ENCODE measurements around the gene TXNRD2.

Gene TXNRD2

DNA sequence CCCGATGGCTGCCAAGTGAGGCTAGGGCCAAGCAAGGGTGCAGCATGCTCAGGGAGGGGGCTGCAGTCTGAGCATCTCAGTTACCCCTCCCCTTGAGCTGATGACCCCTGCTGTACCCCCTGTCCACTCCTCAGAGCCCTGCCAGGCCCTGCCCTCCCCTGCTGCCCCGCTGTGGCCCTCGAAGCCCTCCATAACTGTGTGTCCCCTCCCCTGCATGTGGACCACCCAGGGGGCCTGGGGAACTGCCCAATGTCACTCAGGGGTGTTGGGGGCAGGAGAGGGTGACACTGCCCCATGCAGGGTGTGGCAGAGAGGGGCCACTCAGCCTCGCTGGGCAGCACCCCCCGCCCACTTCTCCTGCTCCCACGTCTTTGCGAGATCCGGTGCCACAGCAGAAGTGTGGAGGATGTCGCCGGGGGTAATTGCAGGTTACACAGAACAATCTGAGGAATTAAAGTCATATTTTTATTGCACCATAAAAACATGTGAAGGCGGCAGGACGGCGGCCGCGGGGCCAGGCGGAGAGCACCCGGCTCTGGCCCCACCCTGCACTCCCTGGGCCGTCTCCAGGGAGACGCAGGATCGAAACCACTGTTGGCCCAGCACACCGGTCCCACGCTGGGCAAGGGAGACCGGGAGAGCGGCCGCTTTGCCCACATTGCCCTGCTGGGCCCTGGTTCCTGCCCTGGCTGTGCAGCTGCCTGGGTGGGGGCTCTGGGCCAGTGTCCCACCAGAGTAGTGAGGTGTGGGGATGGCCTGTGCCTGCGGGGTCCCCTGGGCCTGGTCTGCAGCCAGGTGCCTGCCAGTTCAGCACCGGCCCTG lies 68.3 kb downstream of the TXNRD2 start:
- peaks cover 25% of the 10 kb centered on the region for H3K4me1 ChIP-seq (ENCODE audit: control insufficient read depth, insufficient read depth, low read length)
- no peaks in the 10 kb centered on the region for H3K27me3 ChIP-seq (ENCODE audit: control insufficient read depth, insufficient read depth, low read length, poor library complexity, severe bottlenecking)
- H3K4me3 ChIP-seq (ENCODE audit: insufficient read depth, low read depth, low read length) = no peak overlapping the region
- H3K27ac ChIP-seq (ENCODE audit: insufficient read depth, low read depth, low read length, poor library complexity, severe bottlenecking) = no peak overlapping the region
- WGBS, 2 experiments = 93 to 95% methylated on average over 27 of the region's 27 CpGs
- H3K9me3 ChIP-seq (ENCODE audit: control insufficient read depth, low read length) = no peaks in the 10 kb centered on the region
- H3K36me3 ChIP-seq (ENCODE audit: control insufficient read depth, insufficient read depth, low read length) = no peaks in the 10 kb centered on the region

- Histone ChIP-seq H3K4me3 (ENCODE audit: insufficient read depth, low read depth, low read length) (no peak overlapping the region), H3K36me3 (ENCODE audit: control insufficient read depth, insufficient read depth, low read length) (no peaks in the 10 kb centered on the region), H3K27ac (ENCODE audit: insufficient read depth, low read depth, low read length, poor library complexity, severe bottlenecking) (no peak overlapping the region), H3K9me3 (ENCODE audit: control insufficient read depth, low read length) (no peaks in the 10 kb centered on the region), H3K4me1 (ENCODE audit: control insufficient read depth, insufficient read depth, low read length) (peaks cover 21% of the 10 kb centered on the region), H3K27me3 (ENCODE audit: control insufficient read depth, insufficient read depth, low read length, poor library complexity, severe bottlenecking) (no peaks in the 10 kb centered on the region)
- WGBS, 2 experiments = 92 to 93% methylated on average over 7 of the region's 7 CpGs
Observed at GRCh38 chr22:19872779-19873137, 68.9 kb downstream of the TXNRD2 start.

DNA sequence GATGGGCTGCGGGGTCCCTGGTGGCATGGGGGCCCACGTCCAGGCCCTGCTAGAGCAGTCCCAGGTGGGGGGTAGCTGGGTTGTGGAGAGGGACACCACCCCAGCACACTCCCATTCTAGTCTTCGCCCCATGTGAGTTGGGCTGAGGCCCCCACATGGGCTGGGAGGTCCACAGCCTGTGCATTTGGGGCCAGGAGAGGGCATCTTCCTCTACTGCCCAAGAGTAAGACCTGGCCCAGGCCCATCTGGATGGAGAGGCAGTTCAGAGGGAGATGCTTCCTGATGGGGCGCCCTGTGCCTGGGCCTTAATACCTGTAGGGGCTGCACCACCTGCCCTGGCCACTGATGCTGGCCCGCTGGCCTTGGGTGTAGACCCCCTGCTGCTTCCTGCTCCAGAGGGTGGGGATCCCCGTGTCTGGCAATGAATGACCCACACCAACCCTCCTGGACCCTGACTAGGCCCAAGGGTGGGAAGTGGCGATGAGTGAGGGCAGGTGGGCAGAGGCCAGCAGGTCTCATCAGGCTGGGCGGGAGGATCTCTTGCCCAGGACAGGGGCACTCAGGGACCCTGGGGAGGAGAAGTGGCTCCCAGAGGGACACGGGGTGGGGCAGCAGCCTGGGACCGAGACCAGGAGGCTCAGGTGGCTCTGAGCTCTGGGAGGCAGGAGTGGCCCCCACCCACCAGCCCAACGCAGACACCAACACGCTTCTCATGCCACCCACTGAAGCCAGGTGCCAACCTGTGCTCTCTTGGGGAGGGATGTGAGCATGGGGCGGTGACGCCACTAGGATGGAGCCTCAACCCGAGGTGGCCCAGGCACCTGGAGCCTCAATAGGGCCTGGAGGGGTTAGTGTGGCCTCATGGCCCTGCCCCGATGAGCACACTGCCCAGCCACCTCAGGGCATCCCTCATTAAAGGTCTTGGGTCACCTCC lies 69.5 kb downstream of the TXNRD2 start:
- Histone ChIP-seq H3K27ac (ENCODE audit: insufficient read depth, low read depth, low read length, poor library complexity, severe bottlenecking) (no peak overlapping the region), H3K9me3 (ENCODE audit: control insufficient read depth, low read length) (no peaks in the 10 kb centered on the region), H3K36me3 (ENCODE audit: control insufficient read depth, insufficient read depth, low read length) (no peaks in the 10 kb centered on the region), H3K27me3 (ENCODE audit: control insufficient read depth, insufficient read depth, low read length, poor library complexity, severe bottlenecking) (no peaks in the 10 kb centered on the region), H3K4me3 (ENCODE audit: insufficient read depth, low read depth, low read length) (no peak overlapping the region), H3K4me1 (ENCODE audit: control insufficient read depth, insufficient read depth, low read length) (peaks cover 21% of the 10 kb centered on the region)
- 95 to 96% methylated on average over 16 of the region's 16 CpGs for WGBS, 2 experiments

- peaks cover 21% of the 10 kb centered on the region for H3K4me1 ChIP-seq (ENCODE audit: control insufficient read depth, insufficient read depth, low read length)
- no peak overlapping the region for H3K4me3 ChIP-seq (ENCODE audit: insufficient read depth, low read depth, low read length)
- no peaks in the 10 kb centered on the region for H3K36me3 ChIP-seq (ENCODE audit: control insufficient read depth, insufficient read depth, low read length)
- H3K27me3 ChIP-seq (ENCODE audit: control insufficient read depth, insufficient read depth, low read length, poor library complexity, severe bottlenecking) = no peaks in the 10 kb centered on the region
- H3K27ac ChIP-seq (ENCODE audit: insufficient read depth, low read depth, low read length, poor library complexity, severe bottlenecking) = no peak overlapping the region
- no peaks in the 10 kb centered on the region for H3K9me3 ChIP-seq (ENCODE audit: control insufficient read depth, low read length)
- 93 to 94% methylated on average over 19 of the region's 19 CpGs for WGBS, 2 experiments
Observed at GRCh38 chr22:19871023-19871844, 70.4 kb downstream of the TXNRD2 start.

DNA sequence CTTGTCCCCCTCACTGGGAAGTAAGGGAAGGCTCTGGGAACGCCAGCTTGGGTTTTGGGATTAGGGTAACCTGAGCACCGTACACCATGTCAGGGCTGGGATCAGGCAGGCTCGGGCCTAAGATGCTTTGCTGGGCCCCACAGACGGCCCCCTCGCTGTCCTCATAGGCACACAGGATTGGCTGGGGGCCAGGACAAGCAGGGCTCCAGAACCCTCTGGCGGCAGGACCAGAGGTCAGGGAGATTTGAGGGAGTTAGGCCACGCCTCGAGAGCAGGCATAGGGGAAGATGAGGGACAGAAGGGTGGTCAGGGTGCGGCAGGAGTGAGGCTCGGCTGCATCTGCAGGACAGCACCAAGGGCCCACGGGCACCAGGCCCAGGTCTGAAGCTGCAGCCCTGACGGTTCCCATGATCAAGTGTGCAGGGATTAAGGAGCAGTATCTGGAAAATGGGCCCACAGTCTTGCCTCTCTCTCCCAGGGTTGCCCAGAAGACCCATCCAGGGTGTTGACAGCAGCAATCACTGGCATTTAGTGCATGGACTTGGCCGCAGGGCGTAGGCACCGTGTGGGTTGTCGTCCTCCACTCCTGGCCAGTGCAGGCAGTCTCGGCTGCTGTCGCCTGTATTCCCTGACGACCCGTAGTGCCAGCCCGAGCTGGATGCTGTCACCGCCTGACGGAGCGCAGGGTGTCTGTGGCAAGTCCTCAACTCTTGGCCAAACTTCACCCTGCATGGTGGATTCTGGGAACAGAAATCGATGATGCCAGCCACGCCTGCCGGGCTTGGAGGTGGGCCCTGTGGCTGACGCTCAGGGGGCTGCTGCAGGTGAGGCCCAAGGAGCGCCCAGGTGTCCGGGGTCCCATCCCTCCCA lies 71.2 kb downstream of the TXNRD2 start:
- no peaks in the 10 kb centered on the region for H3K27me3 ChIP-seq (ENCODE audit: control insufficient read depth, insufficient read depth, low read length, poor library complexity, severe bottlenecking)
- no peak overlapping the region for H3K27ac ChIP-seq (ENCODE audit: insufficient read depth, low read depth, low read length, poor library complexity, severe bottlenecking)
- H3K9me3 ChIP-seq (ENCODE audit: control insufficient read depth, low read length) = no peaks in the 10 kb centered on the region
- H3K4me3 ChIP-seq (ENCODE audit: insufficient read depth, low read depth, low read length) = no peak overlapping the region
- H3K4me1 ChIP-seq (ENCODE audit: control insufficient read depth, insufficient read depth, low read length) = peaks cover 19% of the 10 kb centered on the region
- no peaks in the 10 kb centered on the region for H3K36me3 ChIP-seq (ENCODE audit: control insufficient read depth, insufficient read depth, low read length)
- 93% methylated on average over 30 of the region's 30 CpGs for WGBS, 2 experiments

DNA sequence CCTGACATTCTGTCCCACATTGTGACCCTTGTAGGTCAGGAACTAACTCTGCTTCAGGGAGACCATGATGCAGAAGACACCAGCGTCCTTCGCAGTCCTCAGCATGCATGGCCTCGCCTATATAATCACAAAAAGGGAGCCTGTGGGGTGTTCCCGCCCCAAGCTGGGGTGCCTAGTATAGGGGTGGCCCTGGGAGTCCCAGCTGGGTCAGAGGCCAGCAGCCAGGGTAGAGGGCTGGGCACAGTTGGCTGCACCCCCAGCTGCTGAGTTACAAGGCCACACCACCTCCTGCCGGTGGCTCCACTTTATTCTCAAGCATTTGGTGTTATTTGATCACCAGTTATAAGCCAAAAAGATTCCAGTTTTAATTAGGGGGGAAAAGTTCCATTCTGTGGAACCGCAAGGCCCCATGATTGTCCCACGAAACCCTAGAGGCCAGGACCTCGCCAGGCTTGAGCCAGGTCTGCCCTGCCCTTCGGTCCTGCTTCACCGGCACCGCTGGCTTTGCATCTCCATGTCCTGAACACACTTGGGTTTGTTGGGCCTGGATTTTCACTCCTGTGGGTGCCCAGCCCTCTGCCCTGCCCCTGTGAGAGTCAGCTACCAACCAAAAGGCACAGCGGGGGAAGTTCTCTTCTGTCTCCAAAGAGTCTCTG lies 72.0 kb downstream of the TXNRD2 start:
- Histone ChIP-seq H3K4me3 (ENCODE audit: insufficient read depth, low read depth, low read length) (no peak overlapping the region), H3K36me3 (ENCODE audit: control insufficient read depth, insufficient read depth, low read length) (no peaks in the 10 kb centered on the region), H3K27me3 (ENCODE audit: control insufficient read depth, insufficient read depth, low read length, poor library complexity, severe bottlenecking) (no peaks in the 10 kb centered on the region), H3K9me3 (ENCODE audit: control insufficient read depth, low read length) (no peaks in the 10 kb centered on the region), H3K27ac (ENCODE audit: insufficient read depth, low read depth, low read length, poor library complexity, severe bottlenecking) (no peak overlapping the region), H3K4me1 (ENCODE audit: control insufficient read depth, insufficient read depth, low read length) (peaks cover 12% of the 10 kb centered on the region)
- WGBS, 2 experiments = 95% methylated on average over 12 of the region's 12 CpGs

GRCh38 chr22:19868773-19869471 lies 72.7 kb downstream of the TXNRD2 start:
- Histone ChIP-seq H3K27me3 (ENCODE audit: control insufficient read depth, insufficient read depth, low read length, poor library complexity, severe bottlenecking) (no peaks in the 10 kb centered on the region), H3K9me3 (ENCODE audit: control insufficient read depth, low read length) (no peaks in the 10 kb centered on the region), H3K4me3 (ENCODE audit: insufficient read depth, low read depth, low read length) (no peak overlapping the region), H3K4me1 (ENCODE audit: control insufficient read depth, insufficient read depth, low read length) (peaks cover 5% of the 10 kb centered on the region), H3K27ac (ENCODE audit: insufficient read depth, low read depth, low read length, poor library complexity, severe bottlenecking) (no peak overlapping the region), H3K36me3 (ENCODE audit: control insufficient read depth, insufficient read depth, low read length) (no peaks in the 10 kb centered on the region)
- 80 to 83% methylated on average over 23 of the region's 23 CpGs for WGBS, 2 experiments

GRCh38 chr22:19868333-19868732 lies 73.3 kb downstream of the TXNRD2 start:
- Histone ChIP-seq H3K4me1 (ENCODE audit: control insufficient read depth, insufficient read depth, low read length) (no peaks in the 10 kb centered on the region), H3K36me3 (ENCODE audit: control insufficient read depth, insufficient read depth, low read length) (no peaks in the 10 kb centered on the region), H3K4me3 (ENCODE audit: insufficient read depth, low read depth, low read length) (no peak overlapping the region), H3K9me3 (ENCODE audit: control insufficient read depth, low read length) (no peaks in the 10 kb centered on the region), H3K27me3 (ENCODE audit: control insufficient read depth, insufficient read depth, low read length, poor library complexity, severe bottlenecking) (no peaks in the 10 kb centered on the region), H3K27ac (ENCODE audit: insufficient read depth, low read depth, low read length, poor library complexity, severe bottlenecking) (no peak overlapping the region)
- WGBS, 2 experiments = 83 to 85% methylated on average over 3 of the region's 3 CpGs
